ENCODE results near the gene ST6GAL1.

Gene ST6GAL1

DNA sequence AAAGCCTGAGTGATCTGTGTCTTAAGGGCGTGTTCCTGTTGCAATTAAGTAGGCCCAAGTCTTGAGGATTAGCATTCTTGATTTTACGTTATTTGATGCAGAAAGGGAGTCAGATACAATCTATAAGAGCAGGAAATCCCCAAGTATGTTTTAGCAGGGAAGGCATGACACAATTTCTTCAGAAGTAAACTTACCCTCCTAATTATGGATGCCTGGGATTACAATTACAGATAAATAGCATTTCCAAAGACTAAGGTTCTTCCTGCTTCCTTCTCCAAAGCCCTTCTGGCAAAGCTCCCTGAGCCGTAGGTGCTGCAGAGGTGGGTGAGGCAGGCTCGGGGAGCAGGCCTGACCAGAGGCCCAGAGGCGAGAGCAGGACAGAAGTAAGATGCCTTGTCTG, 34.9 kb upstream of the ST6GAL1 start:
- Histone ChIP-seq H3K27me3 (ENCODE audit: insufficient read depth, poor library complexity, severe bottlenecking) (no peaks in the 10 kb centered on the region), H3K9me3 (ENCODE audit: severe bottlenecking) (no peaks in the 10 kb centered on the region), H3K4me1 (ENCODE audit: insufficient read depth, poor library complexity, severe bottlenecking) (no peaks in the 10 kb centered on the region), H3K36me3 (ENCODE audit: low read depth) (no peaks in the 10 kb centered on the region), H3K27ac (ENCODE audit: poor library complexity, severe bottlenecking) (no peak overlapping the region), H3K4me3 (ENCODE audit: severe bottlenecking) (no peak overlapping the region)
- TF ChIP-seq CTCF (IDR thresholded peaks at IDR 0.05; ENCODE audit: poor library complexity, severe bottlenecking): no peak
- ATAC-seq (ENCODE audit: low read depth) (no peak), DNase-seq (ENCODE audit: low spot score) (no peak)

- H3K27me3 ChIP-seq (ENCODE audit: insufficient read depth, poor library complexity, severe bottlenecking): no peaks in the 10 kb centered on the region
- no peak for TF ChIP-seq CTCF (IDR thresholded peaks at IDR 0.05; ENCODE audit: poor library complexity, severe bottlenecking)
- no peak overlapping the region for H3K4me3 ChIP-seq (ENCODE audit: severe bottlenecking)
- no peak overlapping the region for H3K27ac ChIP-seq (ENCODE audit: poor library complexity, severe bottlenecking)
- no peaks in the 10 kb centered on the region for H3K9me3 ChIP-seq (ENCODE audit: severe bottlenecking)
- H3K4me1 ChIP-seq (ENCODE audit: insufficient read depth, poor library complexity, severe bottlenecking): peaks cover 2% of the 10 kb centered on the region
- DNase-seq (ENCODE audit: low spot score) (no peak), ATAC-seq (ENCODE audit: low read depth) (no peak)
- H3K36me3 ChIP-seq (ENCODE audit: low read depth): no peaks in the 10 kb centered on the region
Observed at GRCh38 chr3:186896006-186896405, 34.3 kb upstream of the ST6GAL1 start.

- no peak for ATAC-seq (ENCODE audit: low read depth)
- TF ChIP-seq CTCF (IDR thresholded peaks at IDR 0.05; ENCODE audit: poor library complexity, severe bottlenecking): no peak
- H3K27ac ChIP-seq (ENCODE audit: poor library complexity, severe bottlenecking): no peak overlapping the region
Observed at GRCh38 chr3:186896875-186897274, 33.5 kb upstream of the ST6GAL1 start.

DNA sequence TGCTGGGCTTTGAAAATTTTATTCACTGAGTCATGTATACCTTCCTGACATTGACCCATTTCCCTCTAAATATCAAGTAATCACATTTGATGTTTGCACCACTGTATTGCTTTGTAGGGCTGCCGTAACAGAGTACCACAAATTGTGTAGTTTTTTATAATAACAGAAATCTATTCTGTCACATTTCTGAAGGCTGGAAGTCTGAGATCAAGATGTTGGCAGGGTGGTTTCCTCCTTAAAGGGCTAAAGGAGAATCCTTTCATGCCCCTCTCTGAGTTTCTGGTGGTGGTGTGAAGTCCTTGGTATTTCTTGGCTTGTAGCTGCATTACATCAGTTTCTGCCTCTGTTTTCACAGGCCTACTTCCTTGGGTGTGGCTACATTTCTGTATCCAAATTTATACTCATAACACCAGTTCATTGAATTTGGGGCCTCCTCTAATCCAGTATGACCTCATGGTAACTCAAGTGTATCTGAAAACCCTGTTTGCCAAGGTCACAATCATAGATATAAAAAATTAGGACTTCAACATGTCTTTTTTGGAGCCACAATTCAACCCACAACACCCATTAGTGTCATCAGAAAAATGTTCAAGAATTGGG, 29.1 kb upstream of the ST6GAL1 start:
- 0 out of 3 replicates have a peak, but pooled peaks have one; percentile 12 for ATAC-seq (ENCODE audit: low read depth)
- no peak overlapping the region for H3K4me3 ChIP-seq (ENCODE audit: severe bottlenecking)
- H3K9me3 ChIP-seq (ENCODE audit: severe bottlenecking): no peaks in the 10 kb centered on the region
- no peak overlapping the region for H3K27ac ChIP-seq (ENCODE audit: poor library complexity, severe bottlenecking)
- DNase-seq (ENCODE audit: low spot score): no peak
- peaks cover 9% of the 10 kb centered on the region for H3K4me1 ChIP-seq (ENCODE audit: insufficient read depth, poor library complexity, severe bottlenecking)
- no peak for TF ChIP-seq CTCF (IDR thresholded peaks at IDR 0.05; ENCODE audit: poor library complexity, severe bottlenecking)
- H3K27me3 ChIP-seq (ENCODE audit: insufficient read depth, poor library complexity, severe bottlenecking): no peaks in the 10 kb centered on the region
- no peaks in the 10 kb centered on the region for H3K36me3 ChIP-seq (ENCODE audit: low read depth)

More at GRCh38 chr3:186896875-186897274, 33.5 kb upstream of the ST6GAL1 start:
- Histone ChIP-seq H3K4me3 (ENCODE audit: severe bottlenecking) (no peak overlapping the region), H3K4me1 (ENCODE audit: insufficient read depth, poor library complexity, severe bottlenecking) (peaks cover 9% of the 10 kb centered on the region), H3K9me3 (ENCODE audit: severe bottlenecking) (no peaks in the 10 kb centered on the region), H3K27me3 (ENCODE audit: insufficient read depth, poor library complexity, severe bottlenecking) (no peaks in the 10 kb centered on the region), H3K36me3 (ENCODE audit: low read depth) (no peaks in the 10 kb centered on the region)
- DNase-seq (ENCODE audit: low spot score): no peak

DNA sequence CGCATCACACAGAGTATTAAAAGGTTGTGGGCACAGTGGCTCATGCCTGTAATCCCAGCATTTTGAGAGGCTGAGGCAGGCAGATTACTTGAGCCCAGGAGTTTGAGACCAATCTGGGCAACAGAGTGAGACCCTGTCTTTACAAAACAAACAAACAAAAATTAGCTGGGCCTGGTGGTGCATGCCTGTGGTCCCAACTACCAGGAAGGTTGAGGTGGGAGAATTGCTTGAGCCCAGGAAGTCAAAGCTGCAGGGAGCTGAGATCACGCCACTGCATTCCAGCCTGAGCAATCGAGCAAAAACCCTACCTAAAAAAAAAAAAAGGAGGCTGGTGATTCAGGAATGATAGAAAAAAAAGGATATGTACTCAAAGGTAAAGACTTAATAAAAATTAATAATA, 28.2 kb upstream of the ST6GAL1 start:
- no peaks in the 10 kb centered on the region for H3K36me3 ChIP-seq (ENCODE audit: low read depth)
- H3K4me1 ChIP-seq (ENCODE audit: insufficient read depth, poor library complexity, severe bottlenecking): peaks cover 9% of the 10 kb centered on the region
- no peak for ATAC-seq (ENCODE audit: low read depth)
- no peak overlapping the region for H3K27ac ChIP-seq (ENCODE audit: poor library complexity, severe bottlenecking)
- no peaks in the 10 kb centered on the region for H3K27me3 ChIP-seq (ENCODE audit: insufficient read depth, poor library complexity, severe bottlenecking)
- no peak for TF ChIP-seq CTCF (IDR thresholded peaks at IDR 0.05; ENCODE audit: poor library complexity, severe bottlenecking)
- no peak overlapping the region for H3K4me3 ChIP-seq (ENCODE audit: severe bottlenecking)
- no peak for DNase-seq (ENCODE audit: low spot score)
- no peaks in the 10 kb centered on the region for H3K9me3 ChIP-seq (ENCODE audit: severe bottlenecking)

Measured in RWPE2 (cell line).